Measurements from ENCODE around the gene UNC45B. TPM values are rescaled to one million over a fixed set of nuclear protein-coding genes. Genes with fewer than 3 reads are reported as not detected.
"Not testable (repeated sequence)": the region's sequence is repeated elsewhere in the genome, so short reads cannot be mapped to it uniquely, and the experiment has no call there.

UNC45B gene
- polyA plus RNA-seq, 1 donor (not counting 4 experiments of a cell fraction or from before 2014, with no cell fraction given), result 0.03 TPM

DNA sequence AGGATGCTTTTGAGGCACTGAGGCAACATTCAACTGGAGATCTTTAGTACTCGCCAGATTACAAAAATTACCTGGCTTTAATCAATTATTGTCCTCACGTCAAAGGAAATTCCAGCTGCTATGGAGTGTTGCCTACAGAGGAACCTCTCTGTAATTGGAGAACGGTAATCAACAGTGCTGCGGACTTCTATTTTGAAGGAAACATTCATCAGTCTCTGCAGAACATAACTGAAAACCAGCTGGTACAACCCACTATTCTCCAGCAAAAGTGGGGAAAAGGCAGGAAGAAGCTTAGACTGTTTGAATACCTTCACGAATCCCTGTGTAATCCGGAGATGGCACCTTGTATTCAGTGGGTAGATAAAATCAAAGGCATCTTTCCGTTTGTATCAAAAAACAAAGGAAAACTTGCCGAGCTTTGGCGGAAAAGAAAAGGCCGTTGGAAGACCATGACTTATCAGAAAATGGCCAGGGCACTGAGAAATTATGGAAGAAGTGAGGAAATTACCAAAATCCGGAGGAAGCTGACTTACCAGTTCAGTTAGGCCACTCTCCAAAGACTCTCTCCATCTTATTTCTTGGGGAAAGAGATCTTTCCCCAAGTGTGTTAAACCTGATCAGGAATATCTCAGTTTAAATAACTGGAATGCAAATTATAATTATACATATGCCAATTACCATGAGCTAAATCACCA is 43.5 kb downstream of the UNC45B start:
- dilution Hi-C loops (cut with MboI; ENCODE audit: extremely low pct_ligation_motif_present, low sequenced_read_pairs), result no loop called here
- peaks cover 19% of the 10 kb centered on the region for H3K4me1 ChIP-seq (ENCODE audit: control insufficient read depth, extremely low read depth, insufficient read depth, low read length)
- H3K27me3 ChIP-seq (ENCODE audit: control insufficient read depth, extremely low read depth, insufficient read depth, low read length), result no peaks in the 10 kb centered on the region
- H3K36me3 ChIP-seq (ENCODE audit: control insufficient read depth in 2 of 2, extremely low read depth in 1 of 2, insufficient read depth in 2 of 2, low read length in 2 of 2), result no peaks in the 10 kb centered on the region
- no peaks in the 10 kb centered on the region for H3K79me2 ChIP-seq (ENCODE audit: control insufficient read depth, insufficient read depth, low read length)
- no peak overlapping the region for H3K4me2 ChIP-seq (ENCODE audit: control insufficient read depth, extremely low read depth, insufficient read depth, low read depth, low read length)
- FAIRE-seq, result no peak
- H2AFZ ChIP-seq (ENCODE audit: control insufficient read depth, low read length), result no peak overlapping the region
- H3K9me3 ChIP-seq (ENCODE audit: control insufficient read depth, low read depth, low read length), result no peaks in the 10 kb centered on the region
- no peak for DNase-seq (ENCODE audit: low read depth, low spot score)
- H3K9me1 ChIP-seq (ENCODE audit: control insufficient read depth, extremely low read depth, insufficient read depth, low read length), result no peaks in the 10 kb centered on the region
- no peak overlapping the region for H3K4me3 ChIP-seq (ENCODE audit: control insufficient read depth in 2 of 3, extremely low read depth in 1 of 3, insufficient read depth in 2 of 3, low read depth in 1 of 3, low read length in 3 of 3)
- no peak overlapping the region for H3K27ac ChIP-seq (ENCODE audit: control insufficient read depth, insufficient read depth, low read length)
- H3K9ac ChIP-seq (ENCODE audit: control insufficient read depth, extremely low read depth, insufficient read depth, low read length), result no peak overlapping the region
- TF ChIP-seq, protein P1, sequence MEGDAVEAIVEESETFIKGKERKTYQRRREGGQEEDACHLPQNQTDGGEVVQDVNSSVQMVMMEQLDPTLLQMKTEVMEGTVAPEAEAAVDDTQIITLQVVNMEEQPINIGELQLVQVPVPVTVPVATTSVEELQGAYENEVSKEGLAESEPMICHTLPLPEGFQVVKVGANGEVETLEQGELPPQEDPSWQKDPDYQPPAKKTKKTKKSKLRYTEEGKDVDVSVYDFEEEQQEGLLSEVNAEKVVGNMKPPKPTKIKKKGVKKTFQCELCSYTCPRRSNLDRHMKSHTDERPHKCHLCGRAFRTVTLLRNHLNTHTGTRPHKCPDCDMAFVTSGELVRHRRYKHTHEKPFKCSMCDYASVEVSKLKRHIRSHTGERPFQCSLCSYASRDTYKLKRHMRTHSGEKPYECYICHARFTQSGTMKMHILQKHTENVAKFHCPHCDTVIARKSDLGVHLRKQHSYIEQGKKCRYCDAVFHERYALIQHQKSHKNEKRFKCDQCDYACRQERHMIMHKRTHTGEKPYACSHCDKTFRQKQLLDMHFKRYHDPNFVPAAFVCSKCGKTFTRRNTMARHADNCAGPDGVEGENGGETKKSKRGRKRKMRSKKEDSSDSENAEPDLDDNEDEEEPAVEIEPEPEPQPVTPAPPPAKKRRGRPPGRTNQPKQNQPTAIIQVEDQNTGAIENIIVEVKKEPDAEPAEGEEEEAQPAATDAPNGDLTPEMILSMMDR (optimal IDR thresholded peaks at IDR 0.05 in 1 of 3, IDR thresholded peaks at IDR 0.05 in 1 of 3, conservative IDR thresholded peaks at IDR 0.05 in 1 of 3; ENCODE audit: extremely low read depth in 1 of 3, insufficient read depth in 2 of 3, low read length in 3 of 3), result no peak
- no peak for TF ChIP-seq EZH2 (IDR thresholded peaks at IDR 0.05; ENCODE audit: low read length)
- H4K20me1 ChIP-seq (ENCODE audit: control insufficient read depth, extremely low read depth, insufficient read depth, low read length), result no peaks in the 10 kb centered on the region

DNA sequence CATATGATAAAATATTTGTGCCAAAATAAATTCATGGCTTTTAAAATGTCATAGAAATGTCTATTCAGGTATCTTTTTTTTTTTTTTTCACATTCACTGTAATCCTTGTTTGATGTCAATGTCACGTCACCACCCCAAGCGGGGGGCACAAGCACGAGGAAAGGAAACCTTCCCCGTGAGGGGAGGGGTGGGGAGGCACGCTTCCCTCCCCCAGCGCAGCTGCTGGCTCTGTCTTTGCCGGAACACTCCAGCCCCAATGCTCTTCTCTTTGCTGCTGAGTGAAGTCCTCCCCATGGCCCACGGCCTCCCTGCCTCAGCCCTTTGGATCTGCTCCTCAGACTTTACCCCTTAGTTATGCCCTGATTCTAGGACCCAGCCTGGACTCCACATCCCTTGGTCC is 45.1 kb downstream of the UNC45B start:
- Histone ChIP-seq H3K9me3 (ENCODE audit: control insufficient read depth, low read depth, low read length) (no peaks in the 10 kb centered on the region), H3K27ac (ENCODE audit: control insufficient read depth, insufficient read depth, low read length) (no peak overlapping the region), H3K4me2 (ENCODE audit: control insufficient read depth, extremely low read depth, insufficient read depth, low read depth, low read length) (no peak overlapping the region), H3K36me3 (ENCODE audit: control insufficient read depth in 2 of 2, extremely low read depth in 1 of 2, insufficient read depth in 2 of 2, low read length in 2 of 2) (no peaks in the 10 kb centered on the region), H3K4me1 (ENCODE audit: control insufficient read depth, extremely low read depth, insufficient read depth, low read length) (peaks cover 15% of the 10 kb centered on the region), H3K27me3 (ENCODE audit: control insufficient read depth, extremely low read depth, insufficient read depth, low read length) (no peaks in the 10 kb centered on the region), H4K20me1 (ENCODE audit: control insufficient read depth, extremely low read depth, insufficient read depth, low read length) (no peaks in the 10 kb centered on the region), H2AFZ (ENCODE audit: control insufficient read depth, low read length) (no peak overlapping the region), H3K4me3 (ENCODE audit: control insufficient read depth in 2 of 3, extremely low read depth in 1 of 3, insufficient read depth in 2 of 3, low read depth in 1 of 3, low read length in 3 of 3) (no peak overlapping the region), H3K9ac (ENCODE audit: control insufficient read depth, extremely low read depth, insufficient read depth, low read length) (no peak overlapping the region), H3K9me1 (ENCODE audit: control insufficient read depth, extremely low read depth, insufficient read depth, low read length) (no peaks in the 10 kb centered on the region), H3K79me2 (ENCODE audit: control insufficient read depth, insufficient read depth, low read length) (no peaks in the 10 kb centered on the region)
- dilution Hi-C loops (cut with MboI; ENCODE audit: extremely low pct_ligation_motif_present, low sequenced_read_pairs), result no loop called here
- TF ChIP-seq, protein P1 (optimal IDR thresholded peaks at IDR 0.05 in 1 of 3, IDR thresholded peaks at IDR 0.05 in 1 of 3, conservative IDR thresholded peaks at IDR 0.05 in 1 of 3; ENCODE audit: extremely low read depth in 1 of 3, insufficient read depth in 2 of 3, low read length in 3 of 3), result no peak
- TF ChIP-seq EZH2 (IDR thresholded peaks at IDR 0.05; ENCODE audit: low read length), result no peak
- DNase-seq (ENCODE audit: low read depth, low spot score) (no peak), FAIRE-seq (no peak)

DNA sequence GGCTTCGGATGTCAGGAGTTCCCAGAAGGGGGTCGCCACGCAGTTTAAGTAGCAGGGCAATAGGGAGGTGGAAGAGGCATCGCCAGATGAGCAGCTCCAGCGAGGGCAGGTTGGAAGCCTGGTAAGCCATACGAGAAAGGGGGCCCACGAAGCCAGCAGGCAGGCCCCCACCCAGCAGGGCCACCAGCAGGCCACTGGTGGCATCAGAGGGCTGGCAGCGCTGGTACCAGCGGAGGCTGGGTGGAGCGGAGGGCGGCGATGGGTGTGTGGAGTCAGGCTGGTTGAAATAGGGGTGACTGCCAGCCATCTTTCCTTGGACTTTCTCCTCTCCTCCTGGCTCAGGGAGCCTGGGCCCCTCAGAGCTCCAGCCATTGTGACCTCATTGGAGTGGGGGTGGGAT is 46.4 kb downstream of the UNC45B start, which contains the start of gene SLC35G3:
Gene SLC35G3, minus strand, starts transcription at position 393 of the 400 bp plus-strand sequence. Its CDS starts 86 bp downstream, at position 307.
- H3K4me2 ChIP-seq (ENCODE audit: control insufficient read depth, extremely low read depth, insufficient read depth, low read depth, low read length); H3K4me1 ChIP-seq (ENCODE audit: control insufficient read depth, extremely low read depth, insufficient read depth, low read length); H3K9me3 ChIP-seq (ENCODE audit: control insufficient read depth, low read depth, low read length); H3K9ac ChIP-seq (ENCODE audit: control insufficient read depth, extremely low read depth, insufficient read depth, low read length); H3K27ac ChIP-seq (ENCODE audit: control insufficient read depth, insufficient read depth, low read length); H3K36me3 ChIP-seq (ENCODE audit: control insufficient read depth in 2 of 2, extremely low read depth in 1 of 2, insufficient read depth in 2 of 2, low read length in 2 of 2); H4K20me1 ChIP-seq (ENCODE audit: control insufficient read depth, extremely low read depth, insufficient read depth, low read length); H3K9me1 ChIP-seq (ENCODE audit: control insufficient read depth, extremely low read depth, insufficient read depth, low read length); FAIRE-seq; DNase-seq (ENCODE audit: low read depth, low spot score); dilution Hi-C loops (cut with MboI; ENCODE audit: extremely low pct_ligation_motif_present, low sequenced_read_pairs); H3K79me2 ChIP-seq (ENCODE audit: control insufficient read depth, insufficient read depth, low read length); H3K27me3 ChIP-seq (ENCODE audit: control insufficient read depth, extremely low read depth, insufficient read depth, low read length); H2AFZ ChIP-seq (ENCODE audit: control insufficient read depth, low read length); H3K4me3 ChIP-seq (ENCODE audit: control insufficient read depth in 2 of 3, extremely low read depth in 1 of 3, insufficient read depth in 2 of 3, low read depth in 1 of 3, low read length in 3 of 3): not testable (repeated sequence)

DNA sequence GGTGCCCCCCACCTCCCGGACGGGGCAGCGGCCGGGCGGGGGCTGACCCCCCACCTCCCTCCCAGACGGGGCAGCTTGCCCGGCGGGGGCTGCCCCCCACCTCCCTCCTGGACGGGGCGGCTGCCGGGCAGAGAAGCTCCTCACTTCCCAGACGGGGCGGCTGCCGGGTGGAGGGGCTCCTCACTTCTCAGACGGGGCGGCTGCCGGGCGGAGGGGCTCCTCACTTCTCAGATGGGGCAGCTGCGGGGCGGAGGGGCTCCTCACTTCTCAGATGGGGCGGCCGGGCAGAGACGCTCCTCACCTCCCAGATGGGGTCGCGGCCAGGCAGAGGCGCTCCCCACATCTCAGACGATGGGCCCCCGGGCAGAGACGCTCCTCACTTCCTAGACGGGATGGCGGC is 47.4 kb downstream of the UNC45B start:
- H3K9me1 ChIP-seq (ENCODE audit: control insufficient read depth, extremely low read depth, insufficient read depth, low read length); H3K4me1 ChIP-seq (ENCODE audit: control insufficient read depth, extremely low read depth, insufficient read depth, low read length); H3K27me3 ChIP-seq (ENCODE audit: control insufficient read depth, extremely low read depth, insufficient read depth, low read length); FAIRE-seq; H3K79me2 ChIP-seq (ENCODE audit: control insufficient read depth, insufficient read depth, low read length); DNase-seq (ENCODE audit: low read depth, low spot score); dilution Hi-C loops (cut with MboI; ENCODE audit: extremely low pct_ligation_motif_present, low sequenced_read_pairs); H3K4me3 ChIP-seq (ENCODE audit: control insufficient read depth in 2 of 3, extremely low read depth in 1 of 3, insufficient read depth in 2 of 3, low read depth in 1 of 3, low read length in 3 of 3); H3K36me3 ChIP-seq (ENCODE audit: control insufficient read depth in 2 of 2, extremely low read depth in 1 of 2, insufficient read depth in 2 of 2, low read length in 2 of 2); H3K9me3 ChIP-seq (ENCODE audit: control insufficient read depth, low read depth, low read length); H3K9ac ChIP-seq (ENCODE audit: control insufficient read depth, extremely low read depth, insufficient read depth, low read length); H4K20me1 ChIP-seq (ENCODE audit: control insufficient read depth, extremely low read depth, insufficient read depth, low read length); H3K27ac ChIP-seq (ENCODE audit: control insufficient read depth, insufficient read depth, low read length); H2AFZ ChIP-seq (ENCODE audit: control insufficient read depth, low read length); H3K4me2 ChIP-seq (ENCODE audit: control insufficient read depth, extremely low read depth, insufficient read depth, low read depth, low read length): not testable (repeated sequence)
